Neuronal stem cell (in vitro differentiated cells): ENCODE data around the gene COL5A1.

Source experiments
- DNase-seq: peaks from one replicate; pipeline ENCODE4 v3.0.0-alpha.2; 2013; ENCODE audit warnings: low spot score
- H2AFZ ChIP-seq: one replicate; pipeline ENCODE4 v1.6.1; 2013; ENCODE audit warnings: mild to moderate bottlenecking, low read length, inconsistent platforms
- H2AK5ac ChIP-seq: 2 replicates; pipeline ENCODE4 v1.6.1; 2013; ENCODE audit warnings: low read depth, mild to moderate bottlenecking, inconsistent platforms, low read length, moderate library complexity, mixed read lengths
- H2BK120ac ChIP-seq: 2 replicates; pipeline ENCODE4 v1.6.1; 2013; ENCODE audit warnings: low read depth, mild to moderate bottlenecking, inconsistent platforms, low read length, moderate library complexity, mixed read lengths
- H2BK12ac ChIP-seq: one replicate; pipeline ENCODE4 v1.6.1; 2013; ENCODE audit warnings: low read length, inconsistent platforms
- H2BK15ac ChIP-seq: 2 replicates; pipeline ENCODE4 v1.6.1; 2013; ENCODE audit warnings: mild to moderate bottlenecking, low read length, inconsistent platforms, mixed read lengths
- H2BK5ac ChIP-seq: one replicate; pipeline ENCODE4 v1.6.1; 2013; ENCODE audit warnings: inconsistent platforms, mild to moderate bottlenecking, low read length, moderate library complexity
- H3K14ac ChIP-seq: one replicate; pipeline ENCODE4 v1.6.1; 2013; ENCODE audit warnings: low read length, inconsistent platforms
- H3K18ac ChIP-seq: 2 replicates; pipeline ENCODE4 v1.6.1; 2013; ENCODE audit warnings: low read length, inconsistent platforms
- H3K23ac ChIP-seq: 2 replicates; pipeline ENCODE4 v1.6.1; 2013; ENCODE audit warnings: low read depth, mild to moderate bottlenecking, mixed read lengths, low read length, inconsistent platforms; ENCODE audit not compliant: poor library complexity
- H3K27ac ChIP-seq: replicated peaks from 3 replicates; pipeline ENCODE4 v1.5.1; 2013; ENCODE audit warnings: low read length, inconsistent platforms
- H3K27me3 ChIP-seq, 3 experiments: 2 replicates each; pipeline ENCODE4 v1.6.1; 2013; ENCODE audit warnings: low read length in 3 of 3, mild to moderate bottlenecking in 2 of 3, inconsistent platforms in 1 of 3, low read depth in 1 of 3, mixed read lengths in 1 of 3, moderate library complexity in 1 of 3; ENCODE audit not compliant: control insufficient read depth in 3 of 3, insufficient read depth in 3 of 3
- H3K36me3 ChIP-seq, 2 donors: replicated peaks in 1 of 2; 2 replicates each; pipeline ENCODE4 v1.6.1; 2013; ENCODE audit warnings: low read length in 2 of 2; ENCODE audit not compliant: control insufficient read depth in 2 of 2, insufficient read depth in 2 of 2
- H3K4ac ChIP-seq: 2 replicates; pipeline ENCODE4 v1.6.1; 2013; ENCODE audit warnings: inconsistent platforms, mild to moderate bottlenecking, low read length, moderate library complexity
- H3K4me1 ChIP-seq, 2 donors: 1 replicate in 1 of 2; 2 replicates in 1 of 2; pipeline ENCODE4 v1.6.1; 2013; ENCODE audit warnings: low read length in 2 of 2, low read depth in 1 of 2; ENCODE audit not compliant: control insufficient read depth in 2 of 2, insufficient read depth in 1 of 2
- H3K4me2 ChIP-seq: one replicate; pipeline ENCODE4 v1.6.1; 2013; ENCODE audit warnings: mild to moderate bottlenecking, low read length, inconsistent platforms; ENCODE audit not compliant: insufficient read depth, poor library complexity, severe bottlenecking
- H3K4me3 ChIP-seq, 2 donors: 2 replicates each; pipeline ENCODE4 v1.5.1; 2013; ENCODE audit warnings: low read length in 2 of 2, mild to moderate bottlenecking in 2 of 2, inconsistent platforms in 1 of 2, moderate library complexity in 1 of 2
- H3K79me1 ChIP-seq: one replicate; pipeline ENCODE4 v1.6.1; 2013; ENCODE audit warnings: low read depth, mild to moderate bottlenecking, inconsistent platforms, low read length, moderate library complexity
- H3K9ac ChIP-seq: one replicate; pipeline ENCODE4 v1.6.1; 2013; ENCODE audit warnings: mild to moderate bottlenecking, low read depth, low read length, inconsistent platforms; ENCODE audit not compliant: poor library complexity
- H3K9me3 ChIP-seq, 2 donors: replicated peaks in 1 of 2; 2 replicates each; pipeline versions ENCODE3 to v1.6.1; 2013; ENCODE audit warnings: low read length in 2 of 2, mild to moderate bottlenecking in 2 of 2, inconsistent platforms in 1 of 2, low read depth in 1 of 2, mixed read lengths in 1 of 2, moderate library complexity in 1 of 2; ENCODE audit not compliant: control insufficient read depth in 2 of 2, insufficient read depth in 1 of 2
- H4K8ac ChIP-seq: one replicate; pipeline ENCODE4 v1.6.1; 2013; ENCODE audit warnings: low read depth, mild to moderate bottlenecking, inconsistent platforms, low read length, moderate library complexity
- H4K91ac ChIP-seq: one replicate; pipeline ENCODE4 v1.6.1; 2013; ENCODE audit warnings: low read length, low read depth, mild to moderate bottlenecking, inconsistent platforms; ENCODE audit not compliant: poor library complexity
- WGBS, 2 donors: extraction: QIAGEN DNeasy Blood & Tissue Kit; methylation state at CpG; one replicate each; pipeline ENCODE4 v1.1.7; 2013; ENCODE audit warnings: missing lambda C conversion rate in 2 of 2, mixed read lengths in 1 of 2; ENCODE audit not compliant: insufficient read length in 2 of 2, insufficient replicate concordance in 1 of 2; ENCODE audit errors: extremely low coverage in 2 of 2; 5-methylcytosine and 5-hydroxymethylcytosine counted together

The COL5A1 gene

DNA sequence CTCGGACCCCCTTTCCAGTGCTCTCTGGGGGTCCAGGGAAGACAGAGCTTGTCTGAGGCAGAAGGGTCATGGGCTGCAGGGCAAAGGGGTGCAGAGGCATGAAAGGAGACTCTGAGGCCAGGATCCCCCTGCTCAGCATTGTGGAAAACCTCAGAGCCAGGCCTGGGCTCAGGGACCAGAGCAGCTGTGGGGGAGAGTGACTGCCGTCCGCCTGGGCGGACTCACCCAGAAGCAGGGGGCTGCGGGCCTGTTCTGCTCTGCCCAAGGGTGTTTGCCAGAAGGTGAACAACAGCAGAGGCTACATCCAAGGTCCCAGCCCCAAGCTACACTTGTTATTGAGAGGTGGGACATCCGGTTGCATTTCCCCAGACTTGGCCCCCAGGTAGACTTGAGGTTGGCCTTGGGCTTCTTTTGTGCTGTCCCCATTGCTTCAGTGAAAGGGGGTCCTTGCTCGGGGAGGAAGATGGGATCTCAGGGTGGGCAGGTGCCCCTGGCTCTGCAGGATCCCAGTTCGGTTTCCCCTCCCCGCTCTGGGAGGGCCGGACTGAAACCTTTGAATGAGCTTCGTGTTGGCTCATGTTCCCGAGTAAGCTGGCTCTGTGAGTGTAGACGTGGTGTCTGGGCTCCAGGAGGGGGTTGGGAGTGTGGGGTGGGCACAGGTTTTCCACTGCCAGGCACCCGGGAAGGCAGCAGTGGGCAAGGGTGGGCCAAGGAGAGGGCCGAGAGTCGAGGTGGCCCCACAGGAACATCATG is 92.1 kb downstream of the COL5A1 start:
- peak overlapping the region; percentile 3 for H2AK5ac ChIP-seq
- no peak overlapping the region for H2BK12ac ChIP-seq
- H4K8ac ChIP-seq: no peak overlapping the region
- no peak overlapping the region for H2BK15ac ChIP-seq
- peaks cover 0 to 3% (median 0%) of the 10 kb centered on the region in 3 experiments for H3K27me3 ChIP-seq
- no peak overlapping the region for H2AFZ ChIP-seq
- no peak overlapping the region for H3K4ac ChIP-seq
- no peak overlapping the region for H3K4me2 ChIP-seq
- H3K4me1 ChIP-seq: no peaks in the 10 kb centered on the region
- peaks cover 2% of the 10 kb centered on the region for H3K79me1 ChIP-seq
- no peak overlapping the region for H3K27ac ChIP-seq
- no peak overlapping the region for H3K4me3 ChIP-seq
- H2BK120ac ChIP-seq: no peak overlapping the region
- peak overlapping the region; percentile 30 for H3K9ac ChIP-seq
- no peak for DNase-seq
- peak overlapping the region; percentile 65 for H3K18ac ChIP-seq
- H4K91ac ChIP-seq: no peak overlapping the region
- WGBS, 2 donors: no CpG with 5 or more reads among the region's 16 CpGs
- H3K36me3 ChIP-seq: no peaks in the 10 kb centered on the region
- no peak overlapping the region for H3K14ac ChIP-seq
- no peaks in the 10 kb centered on the region for H3K9me3 ChIP-seq
- no peak overlapping the region for H2BK5ac ChIP-seq
- H3K23ac ChIP-seq: no peak overlapping the region

DNA sequence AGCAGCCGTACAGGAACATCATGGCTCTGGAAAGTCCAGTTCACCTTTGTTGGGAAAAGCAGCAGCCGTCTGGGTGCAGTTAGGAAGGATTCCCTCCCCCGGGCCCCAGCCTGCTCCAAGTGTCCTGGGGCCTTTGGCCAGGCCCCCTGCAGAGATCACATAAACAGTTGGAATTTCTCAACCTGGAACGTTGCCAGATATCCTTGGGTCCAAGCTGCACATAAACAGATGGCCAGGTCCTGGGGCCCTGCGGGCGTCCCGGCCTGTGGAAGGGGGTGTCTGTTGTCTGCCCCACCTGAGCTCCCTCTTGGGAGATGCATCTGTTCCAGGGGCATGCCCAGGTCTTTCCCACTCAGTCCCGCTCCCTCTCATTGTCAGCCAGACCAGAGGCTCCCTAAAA is 92.7 kb downstream of the COL5A1 start:
- no peak for DNase-seq
- H3K36me3 ChIP-seq: no peaks in the 10 kb centered on the region

DNA sequence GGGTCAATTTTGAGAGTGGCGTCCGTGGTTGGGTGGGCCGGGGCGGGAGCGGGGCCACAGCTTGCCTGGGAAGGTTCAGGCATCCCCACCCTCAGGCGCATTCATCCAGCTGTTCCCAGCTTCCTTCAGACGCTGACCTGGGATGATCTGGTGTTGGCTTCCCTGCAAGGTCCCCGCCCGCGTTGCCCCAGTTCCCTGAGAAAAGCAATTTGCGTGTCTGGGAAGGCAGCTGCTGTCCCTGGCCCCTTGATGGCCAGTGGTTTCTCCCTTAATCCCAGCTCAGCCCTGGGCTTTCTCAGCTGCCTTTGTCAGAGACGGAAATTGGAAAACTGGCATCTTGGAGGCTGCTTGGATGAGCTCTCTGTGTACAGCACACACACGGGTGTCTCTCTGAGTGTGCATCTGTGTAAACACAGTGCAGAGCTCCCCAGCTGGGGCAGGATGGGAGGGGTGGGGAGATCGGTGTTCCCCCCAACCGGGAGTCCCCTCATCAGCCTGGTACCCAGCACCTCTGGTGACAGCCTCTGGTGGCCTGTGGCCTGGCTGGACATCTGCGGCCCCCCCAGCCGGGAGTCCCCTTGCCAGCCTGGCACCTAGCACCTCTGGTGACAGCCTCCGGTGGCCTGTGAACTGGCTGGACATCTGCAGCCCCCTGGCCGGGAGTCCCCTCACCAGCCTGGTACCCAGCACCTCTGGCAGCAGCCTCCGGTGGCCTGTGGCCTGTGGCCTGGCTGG is 94.0 kb downstream of the COL5A1 start:
- Histone ChIP-seq H3K9me3 (no peaks in the 10 kb centered on the region), H3K4me3 (no peak overlapping the region), H3K27ac (no peak overlapping the region), H4K8ac (no peak overlapping the region), H3K23ac (no peak overlapping the region), H3K14ac (no peak overlapping the region), H3K4me1 (peaks cover 0 to 3% of the 10 kb centered on the region in 2 donors), H3K9ac (no peak overlapping the region), H3K36me3 (no peaks in the 10 kb centered on the region), H2BK15ac (no peak overlapping the region), H4K91ac (no peak overlapping the region), H2BK5ac (no peak overlapping the region), H3K27me3 (peaks cover 0 to 3% (median 2%) of the 10 kb centered on the region in 3 experiments), H3K79me1 (peaks cover 2% of the 10 kb centered on the region), H2AK5ac (no peak overlapping the region), H2BK120ac (no peak overlapping the region), H2AFZ (no peak overlapping the region), H3K4ac (no peak overlapping the region), H3K4me2 (no peak overlapping the region), H2BK12ac (no peak overlapping the region), H3K18ac (no peak overlapping the region)
- no peak for DNase-seq
- WGBS, 2 donors: no CpG with 5 or more reads among the region's 20 CpGs

More for the DNA sequence above, 92.7 kb downstream of the COL5A1 start:
- peaks cover 2% of the 10 kb centered on the region for H3K79me1 ChIP-seq
- H3K23ac ChIP-seq: no peak overlapping the region
- peaks cover 0 to 2% of the 10 kb centered on the region in 2 donors for H3K4me1 ChIP-seq
- no peak overlapping the region for H2BK15ac ChIP-seq
- H3K4me3 ChIP-seq: no peak overlapping the region
- no peak overlapping the region for H2AFZ ChIP-seq
- H3K4ac ChIP-seq: no peak overlapping the region
- H3K9me3 ChIP-seq: no peaks in the 10 kb centered on the region
- H4K8ac ChIP-seq: no peak overlapping the region
- no peak overlapping the region for H3K27ac ChIP-seq
- no peak overlapping the region for H2AK5ac ChIP-seq
- no peak overlapping the region for H4K91ac ChIP-seq
- H3K14ac ChIP-seq: no peak overlapping the region
- no peak overlapping the region for H3K18ac ChIP-seq
- no peak overlapping the region for H3K4me2 ChIP-seq
- H3K9ac ChIP-seq: no peak overlapping the region
- H2BK5ac ChIP-seq: no peak overlapping the region
- no CpG with 5 or more reads among the region's 8 CpGs for WGBS, 2 donors
- H2BK12ac ChIP-seq: no peak overlapping the region
- peaks cover 0 to 3% (median 0%) of the 10 kb centered on the region in 3 experiments for H3K27me3 ChIP-seq
- no peak overlapping the region for H2BK120ac ChIP-seq

DNA sequence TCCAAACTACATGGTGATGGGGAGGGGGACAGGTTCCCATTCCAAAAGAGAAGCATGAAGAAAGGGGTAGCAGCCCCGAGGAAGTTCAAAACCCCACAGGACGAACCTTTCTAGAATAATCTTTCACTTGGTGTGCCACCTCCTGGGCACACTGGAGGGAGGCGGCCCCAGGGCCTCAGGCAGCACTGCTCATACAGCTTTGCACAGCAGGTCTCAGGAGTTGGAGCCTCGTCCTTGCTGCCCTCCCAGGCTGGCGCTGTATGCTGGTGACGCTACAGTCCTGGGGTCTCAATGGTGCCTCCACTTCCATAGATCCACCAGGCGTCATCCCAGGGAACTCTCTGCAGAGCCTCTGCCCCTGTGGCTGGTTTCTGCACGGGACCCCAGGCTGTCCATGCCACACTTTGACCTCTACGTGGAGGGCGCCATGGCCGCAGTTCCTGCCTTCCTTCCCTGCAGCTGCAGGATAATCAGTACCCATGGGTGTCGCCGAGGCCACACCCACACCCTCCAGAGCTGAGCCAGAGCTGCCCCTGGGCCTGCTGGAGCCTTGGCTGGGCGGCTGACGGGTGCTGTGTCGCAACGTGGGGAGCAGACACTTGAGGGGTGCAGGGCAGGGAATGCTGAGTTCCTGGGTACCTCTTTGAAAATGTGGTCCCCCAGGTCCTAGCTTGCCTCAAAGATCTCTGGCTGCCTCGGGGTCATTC is 95.3 kb downstream of the COL5A1 start:
- H3K4ac ChIP-seq: no peak overlapping the region
- peaks cover 0 to 3% of the 10 kb centered on the region in 2 donors for H3K4me1 ChIP-seq
- no peaks in the 10 kb centered on the region for H3K9me3 ChIP-seq
- DNase-seq: no peak
- H2BK120ac ChIP-seq: no peak overlapping the region
- peaks cover 0 to 7% (median 2%) of the 10 kb centered on the region in 3 experiments for H3K27me3 ChIP-seq
- H2BK15ac ChIP-seq: no peak overlapping the region
- H2AFZ ChIP-seq: no peak overlapping the region
- H2BK12ac ChIP-seq: peak overlapping the region; percentile 8
- H4K91ac ChIP-seq: no peak overlapping the region
- peak overlapping the region; percentile 94 for H3K23ac ChIP-seq
- H3K4me3 ChIP-seq: no peak overlapping the region
- H3K27ac ChIP-seq: no peak overlapping the region
- H2AK5ac ChIP-seq: peak overlapping the region; percentile 71
- peak overlapping the region; percentile 62 for H3K18ac ChIP-seq
- no peak overlapping the region for H2BK5ac ChIP-seq
- H3K79me1 ChIP-seq: peaks cover 2% of the 10 kb centered on the region
- no CpG with 5 or more reads among the region's 18 CpGs for WGBS, 2 donors
- H3K9ac ChIP-seq: peak overlapping the region; percentile 17
- no peak overlapping the region for H3K4me2 ChIP-seq
- no peak overlapping the region for H4K8ac ChIP-seq
- peak overlapping the region; percentile 66 for H3K14ac ChIP-seq
- H3K36me3 ChIP-seq: no peaks in the 10 kb centered on the region
